Embryonic facial prominence (tissue), 1 donor: Measurements from ENCODE around the gene SRGAP1.

Source experiments
- DNase-seq: peaks from one replicate; pipeline ENCODE4 v3.0.0-alpha.2; 2016; ENCODE audit errors: extremely low spot score

Gene SRGAP1

GRCh38 chr12:63906876-63907275 lies 62.4 kb downstream of the SRGAP1 start:
- no peak for DNase-seq

GRCh38 chr12:63907561-63907960 lies 63.1 kb downstream of the SRGAP1 start:
- DNase-seq, result no peak

GRCh38 chr12:63909746-63910145 lies 65.2 kb downstream of the SRGAP1 start:
- no peak for DNase-seq

- no peak for DNase-seq
Measured at GRCh38 chr12:63911341-63911740, 66.8 kb downstream of the SRGAP1 start.

- no peak for DNase-seq
Measured at GRCh38 chr12:63912651-63913050, 68.2 kb downstream of the SRGAP1 start.

GRCh38 chr12:63913929-63914328 lies 69.4 kb downstream of the SRGAP1 start:
- no peak for DNase-seq

- DNase-seq, result no peak
Measured at GRCh38 chr12:63915105-63915800, 70.8 kb downstream of the SRGAP1 start.

- DNase-seq, result no peak
Measured at GRCh38 chr12:63916561-63917476, 72.3 kb downstream of the SRGAP1 start.

GRCh38 chr12:63917477-63917862 lies 73.0 kb downstream of the SRGAP1 start:
- DNase-seq, result no peak

- no peak for DNase-seq
Measured at GRCh38 chr12:63917864-63918799, 73.6 kb downstream of the SRGAP1 start.

GRCh38 chr12:63918800-63919300 lies 74.3 kb downstream of the SRGAP1 start:
- no peak for DNase-seq

- DNase-seq, result no peak
Measured at GRCh38 chr12:63919756-63920155, 75.3 kb downstream of the SRGAP1 start.

GRCh38 chr12:63921157-63921556 lies 76.7 kb downstream of the SRGAP1 start:
- DNase-seq, result no peak

GRCh38 chr12:63922474-63922873 lies 78.0 kb downstream of the SRGAP1 start:
- no peak for DNase-seq

- DNase-seq, result no peak
Measured at GRCh38 chr12:63924781-63925180, 80.3 kb downstream of the SRGAP1 start.

- no peak for DNase-seq
Measured at GRCh38 chr12:63927511-63927910, 83.0 kb downstream of the SRGAP1 start.

GRCh38 chr12:63928305-63928704 lies 83.8 kb downstream of the SRGAP1 start:
- no peak for DNase-seq

GRCh38 chr12:63929426-63929825 lies 84.9 kb downstream of the SRGAP1 start:
- DNase-seq, result no peak

GRCh38 chr12:63930971-63931370 lies 86.5 kb downstream of the SRGAP1 start:
- no peak for DNase-seq

GRCh38 chr12:63931703-63932102 lies 87.2 kb downstream of the SRGAP1 start:
- DNase-seq, result no peak

- no peak for DNase-seq
Measured at GRCh38 chr12:63934936-63935335, 90.4 kb downstream of the SRGAP1 start.

GRCh38 chr12:63935361-63935760 lies 90.9 kb downstream of the SRGAP1 start:
- DNase-seq, result no peak
